ENCODE results near the gene PEAK1.

- TF ChIP-seq CTCF (conservative IDR thresholded peaks at IDR 0.05; ENCODE audit: low read length) (no peak), EZH2phosphoT487 (IDR thresholded peaks at IDR 0.05; ENCODE audit: borderline replicate concordance, low read depth, low read length) (no peak)
Observed at GRCh38 chr15:77409259-77410156, 10.4 kb downstream of the PEAK1 start.

Measured in OCI-LY7 (cell line).